ENCODE measurements around the gene CFAP68. TPM values are rescaled to one million over a fixed set of nuclear protein-coding genes. Genes with fewer than 3 reads are reported as not detected.

Gene CFAP68
- total and polyA plus RNA-seq, 7 experiments from 2014 or later, result 13.7 to 39.4 (median 20.8) TPM

GRCh38 chr11:111912535-111912934 lies 33.2 kb downstream of the CFAP68 start, which contains the start of gene HSPB2:
Gene HSPB2 (plus strand): TSS chr11:111912734. CDS start chr11:111912830, 96 bp downstream.
- Histone ChIP-seq H3K36me3 (ENCODE audit: control insufficient read depth in 2 of 3, insufficient read depth in 3 of 3, low read length in 3 of 3) (no peaks in the 10 kb centered on the region), H3K27me3 (ENCODE audit: control insufficient read depth in 2 of 2, insufficient read depth in 2 of 2, low read length in 2 of 2) (peaks cover 0 to 3% of the 10 kb centered on the region in 2 donors), H3K4me1 (ENCODE audit: control insufficient read depth in 2 of 2, insufficient read depth in 2 of 2, low read length in 2 of 2) (no peaks in the 10 kb centered on the region), H3K4me3 (ENCODE audit: low read length) (no peak within 1 kb of the TSS), H3K9me3 (ENCODE audit: control insufficient read depth in 2 of 3, low read length in 3 of 3) (no peaks in the 10 kb centered on the region), H3K27ac (ENCODE audit: low read depth, low read length) (no peak within 1 kb of the TSS)
- CTCF ChIA-PET, result interaction anchor here (0.6 kb wide), 1 partner anchor 14 kb away, joined by 3 read pairs; no protein-coding TSS in a partner anchor
- Mint-ChIP-seq H3K27me3 (peaks cover 50 to 75% (median 52%) of the 10 kb centered on the region in 5 donors), H3K9me3 (peaks cover 0 to 1% (median 0%) of the 10 kb centered on the region in 11 donors), H3K4me3 (no peak within 1 kb of the TSS), H3K27ac (no peak within 1 kb of the TSS), H3K36me3 (no peaks in the 10 kb centered on the region), H3K4me1 (no peaks in the 10 kb centered on the region)
- POLR2A ChIA-PET, result no interaction called here
- intact Hi-C loops (cut with micrococcal nuclease), result no loop called here
- no peak for ATAC-seq
- no peak for DNase-seq

- Histone ChIP-seq H3K4me1 (ENCODE audit: control insufficient read depth in 2 of 2, insufficient read depth in 2 of 2, low read length in 2 of 2) (no peaks in the 10 kb centered on the region), H3K27me3 (ENCODE audit: control insufficient read depth in 2 of 2, insufficient read depth in 2 of 2, low read length in 2 of 2) (peaks cover 0 to 3% of the 10 kb centered on the region in 2 donors), H3K36me3 (ENCODE audit: control insufficient read depth in 2 of 3, insufficient read depth in 3 of 3, low read length in 3 of 3) (no peaks in the 10 kb centered on the region), H3K4me3 (ENCODE audit: low read length) (no peak overlapping the region), H3K27ac (ENCODE audit: low read depth, low read length) (no peak overlapping the region), H3K9me3 (ENCODE audit: control insufficient read depth in 2 of 3, low read length in 3 of 3) (no peaks in the 10 kb centered on the region)
- Mint-ChIP-seq H3K4me1 (no peaks in the 10 kb centered on the region), H3K27me3 (peaks cover 50 to 75% (median 52%) of the 10 kb centered on the region in 5 donors), H3K4me3 (no peak overlapping the region), H3K27ac (no peak overlapping the region), H3K9me3 (peaks cover 0 to 1% (median 0%) of the 10 kb centered on the region in 11 donors), H3K36me3 (no peaks in the 10 kb centered on the region)
- ATAC-seq (no peak), DNase-seq (no peak)
- CTCF ChIA-PET, result no interaction called here
- intact Hi-C loops (cut with micrococcal nuclease), result no loop called here
- POLR2A ChIA-PET, result no interaction called here
Measured at GRCh38 chr11:111913031-111913861, 33.9 kb downstream of the CFAP68 start.

DNA sequence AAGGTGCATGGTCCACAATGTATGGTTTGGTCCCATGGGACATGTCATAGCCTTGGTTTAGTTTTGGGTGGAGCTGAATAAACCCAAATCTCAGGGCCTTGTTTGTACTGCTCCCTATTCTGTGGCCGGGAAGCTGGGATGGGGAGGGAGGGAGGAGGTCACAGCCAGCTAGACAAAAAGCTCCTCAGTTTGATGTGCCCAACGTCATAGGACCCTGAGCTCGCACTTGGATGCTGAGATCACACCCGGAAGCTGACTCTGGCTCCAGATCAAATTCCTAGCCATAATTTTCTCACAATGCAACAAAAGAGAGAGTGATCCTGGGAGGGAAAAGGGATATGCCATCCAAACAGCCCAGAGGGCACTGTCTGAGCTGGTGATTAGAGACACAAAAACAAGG lies 34.7 kb downstream of the CFAP68 start:
- Mint-ChIP-seq H3K4me3 (no peak overlapping the region), H3K36me3 (no peaks in the 10 kb centered on the region), H3K27ac (no peak overlapping the region), H3K27me3 (peaks cover 50 to 71% (median 52%) of the 10 kb centered on the region in 5 donors), H3K4me1 (no peaks in the 10 kb centered on the region), H3K9me3 (peaks cover 0 to 1% (median 0%) of the 10 kb centered on the region in 11 donors)
- Histone ChIP-seq H3K27me3 (ENCODE audit: control insufficient read depth in 2 of 2, insufficient read depth in 2 of 2, low read length in 2 of 2) (peaks cover 0 to 3% of the 10 kb centered on the region in 2 donors), H3K4me3 (ENCODE audit: low read length) (no peak overlapping the region), H3K9me3 (ENCODE audit: control insufficient read depth in 2 of 3, low read length in 3 of 3) (no peaks in the 10 kb centered on the region), H3K27ac (ENCODE audit: low read depth, low read length) (no peak overlapping the region), H3K36me3 (ENCODE audit: control insufficient read depth in 2 of 3, insufficient read depth in 3 of 3, low read length in 3 of 3) (no peaks in the 10 kb centered on the region), H3K4me1 (ENCODE audit: control insufficient read depth in 2 of 2, insufficient read depth in 2 of 2, low read length in 2 of 2) (no peaks in the 10 kb centered on the region)
- ATAC-seq (no peak), DNase-seq (no peak)
- ChIA-PET POLR2A (no interaction called here), CTCF (interaction anchor here (1.4 kb wide), 1 partner anchor 18 kb away, joined by 5 read pairs; no protein-coding TSS in a partner anchor)
- intact Hi-C loops (cut with micrococcal nuclease), result no loop called here

DNA sequence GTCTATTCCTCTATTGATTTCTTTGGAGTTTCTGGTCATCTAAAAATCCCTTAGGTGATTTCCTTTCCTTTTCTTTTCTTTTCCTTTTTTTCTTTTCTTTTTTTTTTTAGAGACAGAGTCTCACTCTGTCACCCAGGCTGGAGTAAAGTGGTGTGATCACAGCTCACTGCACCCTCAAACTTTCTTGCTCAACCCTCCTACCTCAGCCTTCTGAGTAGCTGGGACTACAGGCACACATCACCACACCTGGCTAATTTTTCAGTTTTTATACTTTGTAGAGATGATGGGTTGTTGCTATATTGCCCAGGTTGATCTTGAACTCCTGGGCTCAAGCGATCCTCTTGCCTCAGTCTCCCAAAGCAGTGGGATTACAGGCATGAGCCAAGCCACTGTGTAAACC lies 37.4 kb downstream of the CFAP68 start:
- peaks cover 0 to 3% of the 10 kb centered on the region in 2 donors for H3K27me3 ChIP-seq (ENCODE audit: control insufficient read depth in 2 of 2, insufficient read depth in 2 of 2, low read length in 2 of 2)

DNA sequence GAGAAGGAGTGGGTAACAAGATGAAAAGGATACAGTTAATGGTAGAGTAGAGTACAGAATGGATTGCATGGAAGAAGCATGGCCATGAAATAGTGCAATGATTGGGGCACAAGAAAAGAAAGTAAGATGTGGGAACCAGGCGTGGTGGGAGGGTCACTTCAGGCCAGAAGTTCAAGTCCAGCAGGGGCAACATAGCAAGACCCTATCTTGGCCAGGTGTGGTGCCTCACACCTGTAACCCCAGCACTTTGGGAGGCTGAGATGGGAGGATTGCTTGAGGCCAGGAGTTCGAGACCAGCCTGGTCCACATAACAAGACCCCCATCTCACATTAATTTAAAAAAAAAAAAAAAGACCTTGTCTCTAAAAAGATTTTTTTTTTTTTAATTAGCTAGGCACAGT lies 38.0 kb downstream of the CFAP68 start:
- no peak overlapping the region for H3K4me3 ChIP-seq (ENCODE audit: low read length)
- Mint-ChIP-seq H3K9me3 (peaks cover 0 to 1% (median 0%) of the 10 kb centered on the region in 11 donors), H3K27ac (no peak overlapping the region), H3K36me3 (no peaks in the 10 kb centered on the region), H3K4me3 (no peak overlapping the region), H3K27me3 (peaks cover 32 to 55% (median 41%) of the 10 kb centered on the region in 5 donors), H3K4me1 (no peaks in the 10 kb centered on the region)
- H3K9me3 ChIP-seq (ENCODE audit: control insufficient read depth in 2 of 3, low read length in 3 of 3), result no peaks in the 10 kb centered on the region
- CTCF ChIA-PET, result interaction anchor here (0.6 kb wide), 1 partner anchor 68 kb away, joined by 4 read pairs; no protein-coding TSS in a partner anchor
- H3K36me3 ChIP-seq (ENCODE audit: control insufficient read depth in 2 of 3, insufficient read depth in 3 of 3, low read length in 3 of 3), result no peaks in the 10 kb centered on the region
- POLR2A ChIA-PET, result no interaction called here
- no peak overlapping the region for H3K27ac ChIP-seq (ENCODE audit: low read depth, low read length)
- peaks cover 0 to 3% of the 10 kb centered on the region in 2 donors for H3K27me3 ChIP-seq (ENCODE audit: control insufficient read depth in 2 of 2, insufficient read depth in 2 of 2, low read length in 2 of 2)
- ATAC-seq (no peak), DNase-seq (no peak)
- intact Hi-C loops (cut with micrococcal nuclease), result no loop called here
- H3K4me1 ChIP-seq (ENCODE audit: control insufficient read depth in 2 of 2, insufficient read depth in 2 of 2, low read length in 2 of 2), result no peaks in the 10 kb centered on the region

More for the DNA sequence above, 37.4 kb downstream of the CFAP68 start:
- POLR2A ChIA-PET, result no interaction called here
- H3K27me3 Mint-ChIP-seq, result peaks cover 38 to 57% (median 46%) of the 10 kb centered on the region in 5 donors
- CTCF ChIA-PET, result no interaction called here
- no peaks in the 10 kb centered on the region for H3K4me1 Mint-ChIP-seq
- H3K4me3 Mint-ChIP-seq, result no peak overlapping the region
- H3K27ac Mint-ChIP-seq, result no peak overlapping the region
- DNase-seq (no peak), ATAC-seq (no peak)
- no peaks in the 10 kb centered on the region for H3K4me1 ChIP-seq (ENCODE audit: control insufficient read depth in 2 of 2, insufficient read depth in 2 of 2, low read length in 2 of 2)
- intact Hi-C loops (cut with micrococcal nuclease), result no loop called here
- H3K4me3 ChIP-seq (ENCODE audit: low read length), result no peak overlapping the region
- no peaks in the 10 kb centered on the region for H3K9me3 ChIP-seq (ENCODE audit: control insufficient read depth in 2 of 3, low read length in 3 of 3)
- H3K36me3 ChIP-seq (ENCODE audit: control insufficient read depth in 2 of 3, insufficient read depth in 3 of 3, low read length in 3 of 3), result no peaks in the 10 kb centered on the region
- H3K36me3 Mint-ChIP-seq, result no peaks in the 10 kb centered on the region
- H3K27ac ChIP-seq (ENCODE audit: low read depth, low read length), result no peak overlapping the region
- H3K9me3 Mint-ChIP-seq, result peaks cover 0 to 1% (median 0%) of the 10 kb centered on the region in 11 donors

DNA sequence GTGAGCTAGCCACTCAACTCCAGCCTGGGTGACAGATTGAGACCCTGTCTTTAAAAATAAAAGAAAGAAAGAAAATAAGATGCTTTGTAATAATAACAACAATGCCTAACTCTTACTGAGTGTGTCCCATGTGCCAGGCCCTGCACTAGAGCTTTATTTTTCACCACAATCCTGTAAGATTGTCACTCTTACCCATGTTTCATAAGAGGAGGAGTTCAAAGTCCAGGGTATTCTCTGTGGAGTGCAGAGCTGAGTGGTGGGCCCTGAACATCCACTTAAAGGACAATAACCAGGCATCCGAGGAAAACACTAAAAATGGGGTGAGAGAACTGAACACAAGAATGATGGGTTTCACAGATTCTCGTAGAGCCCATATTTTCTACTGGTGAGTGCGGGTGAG lies 38.4 kb downstream of the CFAP68 start:
- peaks cover 0 to 3% of the 10 kb centered on the region in 2 donors for H3K27me3 ChIP-seq (ENCODE audit: control insufficient read depth in 2 of 2, insufficient read depth in 2 of 2, low read length in 2 of 2)
- H3K27me3 Mint-ChIP-seq, result peaks cover 32 to 55% (median 41%) of the 10 kb centered on the region in 5 donors
- intact Hi-C loops (cut with micrococcal nuclease), result loop anchor here in 1 of 2 donors (2.0 kb wide), 1 partner anchor 17 kb away; no protein-coding TSS in a partner anchor
- DNase-seq (no peak), ATAC-seq (no peak)
- H3K4me1 ChIP-seq (ENCODE audit: control insufficient read depth in 2 of 2, insufficient read depth in 2 of 2, low read length in 2 of 2), result no peaks in the 10 kb centered on the region
- no peaks in the 10 kb centered on the region for H3K36me3 Mint-ChIP-seq
- no peak overlapping the region for H3K27ac ChIP-seq (ENCODE audit: low read depth, low read length)
- H3K4me3 ChIP-seq (ENCODE audit: low read length), result no peak overlapping the region
- H3K27ac Mint-ChIP-seq, result no peak overlapping the region
- no peak overlapping the region for H3K4me3 Mint-ChIP-seq
- CTCF ChIA-PET, result interaction anchor here (0.6 kb wide), 1 partner anchor 69 kb away, joined by 4 read pairs; no protein-coding TSS in a partner anchor
- no peaks in the 10 kb centered on the region for H3K9me3 ChIP-seq (ENCODE audit: control insufficient read depth in 2 of 3, low read length in 3 of 3)
- H3K4me1 Mint-ChIP-seq, result no peaks in the 10 kb centered on the region
- H3K9me3 Mint-ChIP-seq, result peaks cover 0 to 1% (median 0%) of the 10 kb centered on the region in 11 donors
- POLR2A ChIA-PET, result no interaction called here
- no peaks in the 10 kb centered on the region for H3K36me3 ChIP-seq (ENCODE audit: control insufficient read depth in 2 of 3, insufficient read depth in 3 of 3, low read length in 3 of 3)
